ENCODE measurements around the gene PTPN4.

PTPN4 gene

GRCh38 chr2:119758881-119759450, 756 bp upstream of the PTPN4 start:
- FAIRE-seq = peak; percentile 21

GRCh38 chr2:119760237-119760955, 674 bp downstream of the PTPN4 start:
- DNase-seq (ENCODE audit: extremely low spot score, insufficient read length, low read depth) = peak; percentile 7
- FAIRE-seq = peak; percentile 24

More at GRCh38 chr2:119758881-119759450, 756 bp upstream of the PTPN4 start:
- no peak for DNase-seq (ENCODE audit: extremely low spot score, insufficient read length, low read depth)

GRCh38 chr2:119760956-119761275, 1.2 kb downstream of the PTPN4 start:
- FAIRE-seq = peak; percentile 39
- no peak for DNase-seq (ENCODE audit: extremely low spot score, insufficient read length, low read depth)

DNA sequence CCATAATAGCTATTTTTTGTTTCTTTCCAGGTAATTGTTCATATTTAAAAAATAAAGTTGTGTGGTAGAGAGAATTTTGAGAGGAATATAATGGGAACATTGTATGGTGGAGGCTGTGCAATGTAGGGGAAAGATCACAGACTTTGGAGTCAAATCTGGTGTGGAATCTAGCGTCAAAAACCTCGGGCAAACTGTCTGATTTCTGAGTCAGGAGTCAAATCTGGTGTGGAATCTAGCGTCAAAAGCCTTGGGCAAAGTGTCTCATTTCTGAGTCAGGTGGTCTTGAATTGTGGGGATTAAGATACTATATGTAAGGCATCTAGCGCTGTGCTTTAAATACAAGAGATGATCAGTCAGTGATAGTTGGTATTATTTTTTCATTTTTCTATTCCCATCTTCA, 5.1 kb downstream of the PTPN4 start:
- DNase-seq (ENCODE audit: extremely low spot score, insufficient read length, low read depth) (no peak), FAIRE-seq (no peak)

GRCh38 chr2:119765433-119766002, 5.8 kb downstream of the PTPN4 start:
- FAIRE-seq (no peak), DNase-seq (ENCODE audit: extremely low spot score, insufficient read length, low read depth) (no peak)

DNA sequence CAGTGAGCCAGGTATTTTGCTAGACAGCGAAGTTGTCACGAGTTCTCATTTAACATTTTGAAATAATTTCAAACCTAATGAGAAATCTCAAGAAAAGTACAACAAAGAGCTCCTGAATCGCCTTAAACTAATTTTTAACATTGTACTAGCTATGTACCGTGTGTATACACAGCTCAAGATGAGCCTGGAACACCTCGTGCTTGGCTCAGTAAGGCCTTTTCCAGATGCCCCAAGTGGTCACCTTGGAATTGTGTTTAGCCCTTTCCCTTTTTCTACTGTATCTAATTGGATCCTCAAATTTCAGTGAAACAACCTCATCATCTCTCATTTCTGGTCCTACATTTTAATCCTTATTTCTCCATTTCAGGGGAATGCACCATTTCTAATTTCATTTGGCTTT, 7.2 kb downstream of the PTPN4 start:
- FAIRE-seq (no peak), DNase-seq (ENCODE audit: extremely low spot score, insufficient read length, low read depth) (no peak)

DNA sequence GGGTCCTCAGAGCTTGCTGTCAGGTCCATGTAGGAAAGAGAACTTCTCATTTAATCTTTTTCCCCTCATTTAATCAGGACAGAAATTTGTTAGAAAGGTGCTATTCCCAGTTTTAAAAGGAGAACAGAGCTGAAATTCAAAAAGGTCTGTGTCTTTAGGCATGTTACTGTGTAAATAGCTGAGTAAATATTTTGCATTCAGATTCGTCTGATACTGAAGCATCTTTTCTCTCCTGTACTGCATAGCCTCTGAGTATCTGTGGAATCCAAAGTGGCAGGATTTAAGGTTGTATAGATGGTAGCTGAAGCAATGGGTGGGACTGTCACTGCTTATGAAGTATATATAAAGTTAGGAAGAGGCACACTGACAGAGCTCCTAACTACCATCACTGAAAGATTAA, 9.0 kb downstream of the PTPN4 start:
- no peak for DNase-seq (ENCODE audit: extremely low spot score, insufficient read length, low read depth)
- FAIRE-seq = no peak

GRCh38 chr2:119769645-119770044, 9.9 kb downstream of the PTPN4 start:
- FAIRE-seq = no peak
- DNase-seq (ENCODE audit: extremely low spot score, insufficient read length, low read depth) = no peak

GRCh38 chr2:119771331-119771730, 11.6 kb downstream of the PTPN4 start:
- no peak for DNase-seq (ENCODE audit: extremely low spot score, insufficient read length, low read depth)
- FAIRE-seq = no peak

GRCh38 chr2:119772128-119772527, 12.4 kb downstream of the PTPN4 start:
- DNase-seq (ENCODE audit: extremely low spot score, insufficient read length, low read depth) (no peak), FAIRE-seq (no peak)

DNA sequence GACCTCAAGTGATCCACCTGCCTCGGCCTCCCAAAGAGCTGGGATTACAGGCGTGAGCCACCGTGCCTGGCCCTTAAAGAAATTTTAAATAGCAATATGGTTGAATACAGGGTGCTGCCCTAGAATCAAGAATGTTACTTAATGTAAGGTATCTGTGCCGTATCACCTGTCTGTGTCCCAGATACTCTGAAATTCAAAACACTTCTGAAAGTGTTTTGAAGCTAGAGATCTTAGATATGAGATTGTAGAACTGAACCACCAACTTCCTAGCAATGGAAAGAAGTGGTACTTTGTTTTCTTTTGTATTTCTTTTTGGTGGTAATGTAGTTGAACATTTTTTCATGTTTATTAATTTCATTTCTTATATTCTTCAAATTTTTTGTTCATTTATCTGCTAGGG, 13.0 kb downstream of the PTPN4 start:
- no peak for FAIRE-seq
- no peak for DNase-seq (ENCODE audit: extremely low spot score, insufficient read length, low read depth)

DNA sequence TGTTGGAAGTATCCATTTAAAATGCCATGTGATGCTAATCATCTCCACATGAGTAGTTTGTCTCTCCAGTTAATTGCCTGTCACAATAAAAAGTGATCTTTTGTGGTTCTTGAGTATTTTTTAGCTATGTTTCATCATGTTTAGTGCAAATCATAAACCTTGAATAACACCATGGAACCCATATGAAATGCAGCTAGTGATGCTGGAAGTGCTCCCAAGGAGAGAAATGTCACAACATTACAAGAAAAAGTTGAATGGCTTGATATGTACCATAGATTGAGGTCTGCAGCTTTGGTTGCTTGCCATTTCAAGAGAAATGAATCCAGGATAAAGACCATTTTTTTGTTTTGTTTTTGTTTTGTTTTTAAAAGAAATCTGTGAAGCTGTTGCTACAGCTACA, 14.3 kb downstream of the PTPN4 start:
- FAIRE-seq (no peak), DNase-seq (ENCODE audit: extremely low spot score, insufficient read length, low read depth) (no peak)

- no peak for FAIRE-seq
- no peak for DNase-seq (ENCODE audit: extremely low spot score, insufficient read length, low read depth)
Observed at GRCh38 chr2:119775102-119775501, 15.4 kb downstream of the PTPN4 start.

DNA sequence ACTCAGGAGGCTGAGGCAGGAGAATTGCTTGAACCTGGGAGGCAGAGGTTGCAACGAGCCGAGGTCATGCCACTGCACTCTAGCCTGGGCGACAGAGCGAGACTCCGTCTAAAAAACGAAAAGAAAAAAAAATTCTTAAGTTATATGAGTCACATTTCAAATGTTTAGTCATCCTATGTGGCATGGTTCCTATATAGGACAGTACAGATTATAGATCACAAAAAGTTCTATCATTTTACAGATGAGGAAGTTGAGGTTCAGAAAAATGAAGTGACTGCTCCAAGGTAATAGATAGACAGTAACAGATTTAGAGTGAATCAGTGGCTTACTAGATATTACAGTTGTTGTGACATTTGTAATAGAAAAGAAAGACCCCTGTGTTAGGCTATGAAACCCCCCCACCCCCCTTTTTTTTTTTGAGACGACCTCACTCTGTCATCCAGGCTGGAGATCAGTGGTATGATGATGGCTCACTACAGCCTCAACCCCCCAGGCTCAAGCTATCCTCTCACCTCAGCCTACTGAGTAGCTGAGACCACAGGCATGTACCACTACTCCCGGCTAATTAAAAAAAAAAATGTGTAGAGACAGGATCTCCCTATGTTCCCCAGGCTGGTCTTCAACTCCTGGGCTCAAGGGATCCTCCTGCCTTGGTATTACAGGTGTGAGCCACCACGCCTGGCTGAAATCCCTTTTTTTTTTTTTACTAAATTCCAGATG, 22.7 kb downstream of the PTPN4 start:
- FAIRE-seq = no peak

GRCh38 chr2:119784876-119785275, 25.2 kb downstream of the PTPN4 start:
- DNase-seq (ENCODE audit: extremely low spot score, insufficient read length, low read depth) (no peak), FAIRE-seq (no peak)

More for the DNA sequence above, 22.7 kb downstream of the PTPN4 start:
- DNase-seq (ENCODE audit: extremely low spot score, insufficient read length, low read depth) = no peak

DNA sequence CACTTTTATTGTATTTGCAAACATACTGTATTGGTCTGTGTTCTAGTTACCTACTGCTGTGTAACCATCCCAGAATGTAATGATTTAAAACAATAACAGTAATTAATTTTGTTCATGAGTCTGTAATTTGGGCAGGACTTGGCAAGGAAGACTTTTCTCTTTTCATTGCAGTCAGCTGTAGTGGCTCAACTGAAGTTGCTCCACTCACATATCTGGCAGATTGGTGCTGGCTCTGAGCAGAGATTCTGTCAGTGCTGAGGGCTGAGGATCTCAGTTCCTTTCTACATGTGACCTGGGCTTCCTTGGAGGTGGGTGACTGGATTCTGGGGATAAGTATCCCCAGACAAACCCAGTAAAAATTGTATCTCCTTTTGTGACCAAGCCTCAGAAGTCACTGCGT, 26.6 kb downstream of the PTPN4 start:
- no peak for FAIRE-seq
- DNase-seq (ENCODE audit: extremely low spot score, insufficient read length, low read depth) = no peak

DNA sequence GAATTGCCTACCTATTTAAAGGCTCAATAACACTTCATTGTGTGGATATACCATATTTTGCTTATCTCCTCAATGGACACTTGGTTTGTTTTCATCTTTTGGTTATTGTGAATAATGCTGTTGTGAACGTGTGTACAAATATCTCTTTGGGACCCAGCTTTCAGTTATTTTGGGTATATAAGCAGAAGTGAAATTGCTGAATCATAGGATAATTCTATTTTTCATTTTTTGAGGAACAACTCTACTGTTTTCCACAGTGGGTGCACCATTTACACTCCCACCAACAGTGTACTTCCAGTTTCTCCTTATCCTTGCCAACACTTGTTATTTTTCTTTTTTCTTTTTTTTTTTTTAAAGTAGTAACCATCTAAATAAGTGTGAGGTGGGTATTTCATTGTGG, 29.0 kb downstream of the PTPN4 start:
- FAIRE-seq (no peak), DNase-seq (ENCODE audit: extremely low spot score, insufficient read length, low read depth) (no peak)

- DNase-seq (ENCODE audit: extremely low spot score, insufficient read length, low read depth) (no peak), FAIRE-seq (no peak)
Observed at GRCh38 chr2:119790466-119790865, 30.7 kb downstream of the PTPN4 start.

DNA sequence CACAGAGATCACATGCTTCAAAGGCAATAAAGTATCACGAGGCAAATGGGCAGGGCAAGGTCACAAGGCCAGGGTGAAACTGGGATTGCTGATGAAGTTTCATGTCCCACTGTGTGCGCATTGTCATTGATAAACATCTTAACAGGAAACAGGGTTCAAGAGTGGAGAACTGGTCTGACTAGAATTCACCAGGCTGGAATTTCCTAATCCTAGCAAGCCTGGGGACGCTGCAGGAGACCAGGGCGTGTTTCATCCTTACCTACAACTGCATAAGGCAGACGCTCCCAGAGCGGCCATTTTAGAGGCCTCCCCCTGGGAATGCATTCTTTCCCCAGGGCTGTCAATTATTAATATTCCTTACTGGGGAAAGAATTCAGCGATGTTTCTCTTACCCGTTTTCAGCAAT, 33.2 kb downstream of the PTPN4 start:
- FAIRE-seq (no peak), DNase-seq (ENCODE audit: extremely low spot score, insufficient read length, low read depth) (no peak)

DNA sequence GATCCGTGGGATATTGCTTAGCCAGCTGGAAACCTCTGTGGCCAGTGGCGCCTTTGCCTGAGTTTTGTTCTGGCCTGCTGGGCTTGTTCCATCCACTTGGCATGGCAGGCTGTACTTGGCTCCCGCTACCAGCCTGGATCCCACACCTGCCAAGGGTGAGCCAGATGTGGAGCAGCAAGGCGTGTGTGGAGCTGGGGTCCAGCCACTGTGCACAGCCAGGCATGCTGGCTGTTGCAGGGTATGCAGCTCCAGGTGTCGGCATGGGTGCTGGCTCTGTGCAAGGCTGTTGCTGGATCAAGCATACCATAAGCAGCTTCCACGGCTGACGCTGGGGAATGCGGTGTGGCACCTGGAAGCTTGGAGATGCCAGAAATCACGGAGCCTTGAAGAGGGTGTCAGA, 34.5 kb downstream of the PTPN4 start:
- no peak for DNase-seq (ENCODE audit: extremely low spot score, insufficient read length, low read depth)
- no peak for FAIRE-seq

All from GM18507 (cell line).